ENCODE measurements around the gene GMPR. TPM values are rescaled to one million over a fixed set of nuclear protein-coding genes. Genes with fewer than 3 reads are reported as not detected.
A peak's percentile ranks its signal among the peaks of the same experiment; 100 is the strongest.

GMPR gene
- polyA plus RNA-seq, 3 donors from 2014 or later = 2.5 to 7.0 (median 2.7) TPM

GRCh38 chr6:16228709-16229665 lies 9.4 kb upstream of the GMPR start:
- H3K27me3 Mint-ChIP-seq (ENCODE audit: low read depth in 3 of 3) = peaks cover 0 to 2% (median 2%) of the 10 kb centered on the region in 3 donors
- H3K36me3 Mint-ChIP-seq = no peaks in the 10 kb centered on the region
- no peak overlapping the region for H3K4me3 Mint-ChIP-seq
- H3K4me1 Mint-ChIP-seq = no peaks in the 10 kb centered on the region
- H3K27ac Mint-ChIP-seq = no peak overlapping the region
- peaks cover 0 to 2% (median 0%) of the 10 kb centered on the region in 6 donors for H3K9me3 Mint-ChIP-seq
- DNase-seq = no peak

- no peak overlapping the region for H3K4me3 Mint-ChIP-seq
- H3K9me3 Mint-ChIP-seq = peaks cover 0 to 2% (median 0%) of the 10 kb centered on the region in 6 donors
- peaks cover 0 to 2% (median 2%) of the 10 kb centered on the region in 3 donors for H3K27me3 Mint-ChIP-seq (ENCODE audit: low read depth in 3 of 3)
- no peak for DNase-seq
- H3K36me3 Mint-ChIP-seq = no peaks in the 10 kb centered on the region
- no peaks in the 10 kb centered on the region for H3K4me1 Mint-ChIP-seq
- no peak overlapping the region for H3K27ac Mint-ChIP-seq
Measured at GRCh38 chr6:16229700-16230099, 8.7 kb upstream of the GMPR start.

DNA sequence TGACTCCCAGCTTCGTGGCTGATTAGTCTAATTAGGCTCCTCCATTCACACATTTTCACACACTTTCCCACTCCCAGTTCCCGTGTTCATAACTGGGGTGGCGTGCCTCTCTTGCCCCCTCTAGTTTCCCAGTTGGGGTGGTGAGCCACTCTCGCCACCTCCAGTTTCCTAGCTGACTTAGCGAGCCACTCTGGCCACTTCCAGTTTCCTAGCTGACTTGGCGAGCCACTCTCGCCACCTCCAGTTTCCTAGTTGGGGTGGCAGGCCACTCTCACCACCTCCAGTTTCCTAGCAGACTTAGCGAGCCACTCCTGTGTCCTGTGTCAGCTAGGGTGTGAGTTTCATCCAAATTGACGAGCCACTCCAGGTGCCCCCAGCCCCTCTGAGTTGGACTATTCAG lies 7.4 kb upstream of the GMPR start:
- Mint-ChIP-seq H3K9me3 (no peaks in the 10 kb centered on the region), H3K27me3 (ENCODE audit: low read depth in 3 of 3) (peaks cover 0 to 5% (median 0%) of the 10 kb centered on the region in 3 donors), H3K27ac (no peak overlapping the region), H3K4me1 (no peaks in the 10 kb centered on the region), H3K4me3 (no peak overlapping the region), H3K36me3 (no peaks in the 10 kb centered on the region)
- no peak for DNase-seq

GRCh38 chr6:16232086-16232485 lies 6.3 kb upstream of the GMPR start:
- peaks cover 0 to 5% (median 0%) of the 10 kb centered on the region in 3 donors for H3K27me3 Mint-ChIP-seq (ENCODE audit: low read depth in 3 of 3)
- H3K9me3 Mint-ChIP-seq = no peaks in the 10 kb centered on the region
- H3K4me3 Mint-ChIP-seq = no peak overlapping the region
- no peaks in the 10 kb centered on the region for H3K36me3 Mint-ChIP-seq
- DNase-seq = no peak
- peaks cover 9% of the 10 kb centered on the region in 2 donors for H3K4me1 Mint-ChIP-seq
- H3K27ac Mint-ChIP-seq = no peak overlapping the region

DNA sequence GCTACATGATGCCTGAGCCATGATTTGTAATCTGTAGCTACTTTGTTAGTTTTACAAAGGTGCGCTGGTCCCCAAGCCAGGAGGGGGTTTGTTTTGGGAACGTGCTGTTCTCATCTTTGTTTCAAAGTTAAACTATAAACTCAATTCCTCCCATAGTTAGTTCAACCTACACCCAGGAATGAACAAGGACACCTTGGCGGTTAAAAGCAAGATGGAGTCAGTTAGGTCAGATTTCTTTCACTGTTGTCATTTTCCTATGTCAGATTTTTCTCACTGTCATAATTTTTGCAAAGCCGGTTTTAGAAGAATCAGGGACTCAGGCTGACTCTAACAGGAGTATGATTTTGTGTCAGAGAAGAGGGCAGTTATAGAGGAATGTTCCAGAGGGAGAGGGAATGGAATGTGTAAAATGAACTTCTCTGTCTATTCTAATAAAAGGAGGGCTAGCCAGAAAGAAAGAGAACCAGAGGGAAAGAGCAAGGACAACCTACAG lies 2.3 kb upstream of the GMPR start:
- Mint-ChIP-seq H3K27ac (no peak overlapping the region), H3K9me3 (no peaks in the 10 kb centered on the region), H3K4me3 (peak overlapping the region in 3 of 5 donors; percentile 0 to 19 (median 16)), H3K36me3 (no peaks in the 10 kb centered on the region), H3K4me1 (peaks cover 29 to 31% of the 10 kb centered on the region in 2 donors), H3K27me3 (ENCODE audit: low read depth in 3 of 3) (peaks cover 3 to 13% (median 7%) of the 10 kb centered on the region in 3 donors)
- no peak for DNase-seq

DNA sequence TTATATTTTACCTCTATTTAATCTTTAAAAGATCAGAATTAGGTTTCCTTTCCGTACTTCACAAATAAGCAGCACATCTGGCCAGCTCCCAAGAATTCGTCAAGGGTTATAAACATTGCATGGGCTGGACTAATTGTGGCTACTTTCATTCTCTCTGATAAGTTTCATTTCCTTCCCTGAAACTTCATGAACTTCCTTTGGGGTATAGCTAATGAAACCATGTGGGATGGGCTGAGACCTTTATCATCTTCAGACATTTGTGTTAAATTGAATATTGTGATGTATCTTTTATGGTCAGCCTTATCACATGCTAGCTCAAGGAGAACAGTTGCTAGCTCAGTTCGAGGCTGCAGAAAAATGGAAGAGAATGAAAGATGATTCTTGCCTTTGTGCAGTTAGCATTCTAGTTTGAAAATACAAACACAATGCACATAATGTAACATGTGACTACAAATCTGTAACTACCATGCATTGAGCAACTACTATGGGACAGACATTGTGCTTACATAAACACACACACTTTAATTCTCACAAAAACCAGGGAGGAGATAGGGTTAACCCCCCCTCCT lies 1.7 kb upstream of the GMPR start:
- Mint-ChIP-seq H3K27ac (peak overlapping the region in 3 of 6 donors; percentile 9 to 22 (median 15)), H3K9me3 (no peaks in the 10 kb centered on the region)
- no peak for DNase-seq

DNA sequence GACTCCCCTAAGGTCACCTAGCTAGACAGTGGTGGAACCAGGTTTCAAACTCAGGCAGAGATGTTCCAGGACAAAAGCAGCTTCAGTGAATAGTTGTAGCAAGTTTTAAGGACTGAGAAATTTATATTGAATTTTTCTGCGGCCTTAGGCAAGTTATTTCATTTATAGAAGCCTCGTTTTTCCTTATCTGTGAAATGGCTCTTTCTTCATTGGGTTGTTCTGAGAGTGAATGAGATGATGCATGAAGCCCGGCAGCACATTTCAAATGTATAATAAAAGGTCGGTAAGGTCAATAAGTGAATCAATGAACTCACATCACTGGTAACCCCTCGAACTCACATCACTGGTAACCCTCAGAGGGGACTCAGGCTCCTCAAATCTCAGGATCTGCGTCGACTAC lies 1.1 kb upstream of the GMPR start:
- H3K36me3 Mint-ChIP-seq = no peaks in the 10 kb centered on the region
- H3K4me1 Mint-ChIP-seq = peaks cover 29 to 31% of the 10 kb centered on the region in 2 donors
- no peaks in the 10 kb centered on the region for H3K9me3 Mint-ChIP-seq
- peaks cover 3 to 13% (median 7%) of the 10 kb centered on the region in 3 donors for H3K27me3 Mint-ChIP-seq (ENCODE audit: low read depth in 3 of 3)
- H3K4me3 Mint-ChIP-seq = peak overlapping the region; percentile 67 to 85 (median 80)
- DNase-seq = no peak
- H3K27ac Mint-ChIP-seq = peak overlapping the region in 3 of 6 donors; percentile 9 to 22 (median 15)

More for the DNA sequence above, 1.7 kb upstream of the GMPR start:
- Mint-ChIP-seq H3K4me1 (peaks cover 29 to 31% of the 10 kb centered on the region in 2 donors), H3K36me3 (no peaks in the 10 kb centered on the region), H3K27me3 (ENCODE audit: low read depth in 3 of 3) (peaks cover 3 to 13% (median 7%) of the 10 kb centered on the region in 3 donors), H3K4me3 (peak overlapping the region; percentile 63 to 83 (median 74))

- H3K4me1 Mint-ChIP-seq = peaks cover 29 to 31% of the 10 kb centered on the region in 2 donors
- peak; percentile 17 to 25 (median 22) for DNase-seq
- no peaks in the 10 kb centered on the region for H3K9me3 Mint-ChIP-seq
- peaks cover 3 to 13% (median 7%) of the 10 kb centered on the region in 3 donors for H3K27me3 Mint-ChIP-seq (ENCODE audit: low read depth in 3 of 3)
- no peaks in the 10 kb centered on the region for H3K36me3 Mint-ChIP-seq
- H3K27ac Mint-ChIP-seq = peak overlapping the region in 5 of 6 donors; percentile 42 to 92 (median 58)
- peak overlapping the region; percentile 87 to 99 (median 94) for H3K4me3 Mint-ChIP-seq
Measured at GRCh38 chr6:16238963-16239797, 793 bp downstream of the GMPR start.

DNA sequence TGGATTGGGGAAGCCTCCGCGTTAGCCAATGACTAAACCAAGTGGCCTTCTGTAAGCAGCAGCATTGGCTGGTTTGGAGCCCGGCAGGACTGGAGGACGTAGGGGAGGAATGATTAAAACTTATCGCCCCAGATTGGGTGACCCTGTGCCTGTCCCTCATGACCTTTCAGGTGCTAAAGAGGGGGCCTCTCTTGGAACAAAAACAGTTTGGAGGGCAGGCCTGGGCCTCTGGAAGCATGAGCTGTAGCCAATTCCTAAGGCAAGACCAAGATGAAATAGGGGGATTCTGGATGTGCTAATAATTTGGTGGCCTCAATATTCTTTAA lies 1.4 kb downstream of the GMPR start:
- peaks cover 3 to 13% (median 7%) of the 10 kb centered on the region in 3 donors for H3K27me3 Mint-ChIP-seq (ENCODE audit: low read depth in 3 of 3)
- H3K4me3 Mint-ChIP-seq = peak overlapping the region; percentile 13 to 97 (median 87)
- DNase-seq = peak in 1 of 3 donors; percentile 18

DNA sequence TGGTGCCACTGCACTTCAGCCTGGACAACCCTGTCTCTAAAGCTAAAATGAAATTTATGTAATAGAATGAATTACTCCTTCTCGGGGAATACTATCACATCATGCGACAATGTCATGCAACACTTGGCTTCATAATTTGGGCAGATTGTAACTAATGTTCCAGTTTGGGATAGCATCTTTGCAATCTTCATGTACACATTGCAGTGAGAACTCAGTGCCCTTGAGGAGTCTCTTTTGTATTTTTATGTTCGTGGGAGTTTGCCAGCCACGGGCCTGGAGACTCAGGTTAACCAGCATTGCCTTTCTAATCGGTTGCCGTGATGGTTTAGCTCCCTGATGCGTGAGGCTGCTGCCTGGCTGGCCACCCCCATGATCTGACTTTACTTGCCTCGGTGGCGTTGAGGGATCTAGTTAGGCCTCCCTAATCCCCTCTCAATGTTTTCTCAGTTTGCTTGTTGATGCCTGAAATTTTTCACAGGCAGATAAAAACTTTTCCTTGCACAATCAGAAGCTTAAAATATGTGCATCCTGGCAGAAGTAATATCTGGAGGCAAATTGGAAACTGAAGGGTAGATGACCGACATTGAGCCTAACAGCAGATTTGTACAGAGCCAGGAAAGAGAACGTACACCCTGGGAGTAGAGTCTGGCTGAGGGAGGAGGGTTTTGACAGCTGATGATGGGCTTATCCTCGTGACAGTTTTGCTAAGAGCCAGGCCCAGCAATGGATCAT lies 2.4 kb downstream of the GMPR start:
- no peak overlapping the region for H3K4me3 Mint-ChIP-seq
- H3K27ac Mint-ChIP-seq = no peak overlapping the region
- no peaks in the 10 kb centered on the region for H3K36me3 Mint-ChIP-seq
- H3K9me3 Mint-ChIP-seq = no peaks in the 10 kb centered on the region
- H3K4me1 Mint-ChIP-seq = peaks cover 29 to 31% of the 10 kb centered on the region in 2 donors
- no peak for DNase-seq
- peaks cover 3 to 13% (median 4%) of the 10 kb centered on the region in 3 donors for H3K27me3 Mint-ChIP-seq (ENCODE audit: low read depth in 3 of 3)

More for the DNA sequence above, 1.4 kb downstream of the GMPR start:
- H3K27ac Mint-ChIP-seq = peak overlapping the region in 1 of 6 donors; percentile 45
- no peaks in the 10 kb centered on the region for H3K36me3 Mint-ChIP-seq
- H3K4me1 Mint-ChIP-seq = peaks cover 29 to 31% of the 10 kb centered on the region in 2 donors
- no peaks in the 10 kb centered on the region for H3K9me3 Mint-ChIP-seq

DNA sequence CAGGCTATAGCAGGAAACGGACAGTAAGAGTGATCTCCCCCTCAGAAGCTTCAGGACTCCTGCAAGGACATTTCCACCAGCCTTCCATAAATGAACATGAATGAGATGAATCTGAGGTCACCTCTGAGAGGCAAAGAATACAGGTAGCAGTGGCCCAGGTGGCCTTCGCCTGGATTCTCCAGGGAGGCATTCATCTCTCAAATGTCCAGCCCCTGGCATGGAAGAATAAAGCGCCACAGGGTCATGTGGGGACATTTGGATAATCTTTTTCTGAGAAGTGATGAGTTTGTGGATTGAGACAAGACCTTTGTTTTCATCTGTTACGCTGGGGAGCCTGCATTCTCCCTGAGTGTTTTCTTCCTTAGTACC lies 2.9 kb downstream of the GMPR start:
- Mint-ChIP-seq H3K36me3 (no peaks in the 10 kb centered on the region), H3K9me3 (no peaks in the 10 kb centered on the region), H3K4me3 (no peak overlapping the region), H3K4me1 (peaks cover 27 to 30% of the 10 kb centered on the region in 2 donors), H3K27me3 (ENCODE audit: low read depth in 3 of 3) (peaks cover 3 to 13% (median 4%) of the 10 kb centered on the region in 3 donors), H3K27ac (no peak overlapping the region)
- DNase-seq = no peak

DNA sequence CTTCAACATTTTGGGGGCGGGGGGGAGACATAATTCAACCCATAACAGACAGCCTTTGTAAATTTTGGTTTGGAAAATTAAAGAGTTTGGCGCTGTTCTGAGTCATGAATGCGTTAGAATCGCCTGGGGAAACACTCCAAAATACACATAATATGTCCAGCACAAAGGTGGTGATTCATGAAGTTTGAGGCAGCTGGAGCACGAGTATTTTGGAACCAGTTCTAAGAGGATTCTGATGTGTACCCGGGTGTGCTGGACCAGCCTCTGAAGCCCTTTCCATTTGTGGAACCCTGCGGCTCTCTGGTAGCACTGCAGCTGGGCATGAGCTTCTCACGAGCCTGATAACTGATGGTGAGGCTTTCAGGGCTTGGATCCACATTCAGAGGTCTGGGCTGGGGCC lies 4.7 kb downstream of the GMPR start:
- DNase-seq = no peak
- Mint-ChIP-seq H3K36me3 (no peaks in the 10 kb centered on the region), H3K9me3 (no peaks in the 10 kb centered on the region), H3K4me1 (peaks cover 11 to 13% of the 10 kb centered on the region in 2 donors), H3K27me3 (ENCODE audit: low read depth in 3 of 3) (peaks cover 2 to 13% (median 3%) of the 10 kb centered on the region in 3 donors), H3K4me3 (no peak overlapping the region), H3K27ac (no peak overlapping the region)

DNA sequence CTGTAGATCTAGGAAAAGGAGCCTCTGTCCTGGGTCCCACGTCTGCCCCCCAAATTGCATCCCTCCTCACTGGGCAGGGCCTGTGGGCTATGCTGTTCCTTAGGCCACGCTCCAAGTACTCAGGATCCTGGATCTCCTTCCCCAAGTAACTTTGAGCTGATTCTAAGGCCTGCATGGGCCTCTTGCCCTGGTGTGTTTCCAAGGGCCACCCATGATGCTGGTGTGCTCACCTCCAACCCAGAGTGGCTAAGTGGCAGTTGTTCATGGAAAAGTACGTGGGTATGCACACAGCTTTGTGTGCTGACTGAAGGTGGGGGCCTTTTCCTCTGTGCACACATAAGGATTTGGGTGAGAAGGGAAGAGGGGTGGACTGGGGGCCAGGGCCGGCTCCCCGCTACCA lies 5.3 kb downstream of the GMPR start:
- H3K27ac Mint-ChIP-seq = no peak overlapping the region
- H3K27me3 Mint-ChIP-seq (ENCODE audit: low read depth in 3 of 3) = peaks cover 0 to 13% (median 3%) of the 10 kb centered on the region in 3 donors
- H3K36me3 Mint-ChIP-seq = no peaks in the 10 kb centered on the region
- H3K9me3 Mint-ChIP-seq = no peaks in the 10 kb centered on the region
- H3K4me3 Mint-ChIP-seq = no peak overlapping the region
- no peak for DNase-seq
- peaks cover 8 to 11% of the 10 kb centered on the region in 2 donors for H3K4me1 Mint-ChIP-seq
